ENCODE data around the gene ELF2. TPM values are rescaled to one million over a fixed set of nuclear protein-coding genes. Genes with fewer than 3 reads are reported as not detected.

The ELF2 gene
- total and polyA plus RNA-seq, 2 of the 8 experiments (the other 6 are each of a cell fraction or from before 2014, with no cell fraction given), result 21.1 to 44.3 TPM

GRCh38 chr4:139053909-139054308, 123.1 kb downstream of the ELF2 start:
- H3K4me1 ChIP-seq (replicated peaks in 1 of 4; ENCODE audit: control insufficient read depth in 3 of 4, insufficient read depth in 4 of 4, low read length in 3 of 4), result no peaks in the 10 kb centered on the region
- POLR2A ChIA-PET (ENCODE audit: partially characterized antibody), result interaction anchor here (1.0 to 1.1 kb wide), 3 partner anchors 9 to 33 kb away, joined by 3 to 4 read pairs (median 4); no protein-coding TSS in a partner anchor
- no peak overlapping the region for H2BK20ac ChIP-seq (ENCODE audit: low read length)
- no peak overlapping the region for H3K4ac ChIP-seq (replicated peaks; ENCODE audit: insufficient read length, low read depth, low read length)
- H4K91ac ChIP-seq (replicated peaks; ENCODE audit: insufficient read length, low read length), result no peak overlapping the region
- H3K23ac ChIP-seq (ENCODE audit: insufficient read length), result no peak overlapping the region
- H3K4me2 ChIP-seq (ENCODE audit: insufficient read depth in 1 of 2, low read depth in 2 of 2, low read length in 2 of 2), result no peak overlapping the region
- H3K9me3 ChIP-seq (ENCODE audit: insufficient read depth in 2 of 2, low read depth in 1 of 2, low read length in 1 of 2), result no peaks in the 10 kb centered on the region
- H3K56ac ChIP-seq (replicated peaks; ENCODE audit: insufficient read length, low read depth, low read length), result no peak overlapping the region
- no peak overlapping the region for H3K14ac ChIP-seq (ENCODE audit: insufficient read length)
- no peak overlapping the region for H4K5ac ChIP-seq (ENCODE audit: insufficient read length, low read depth, low read length)
- H3K9ac ChIP-seq (replicated peaks in 1 of 4; ENCODE audit: extremely low read depth in 1 of 4, low read depth in 3 of 4, low read length in 3 of 4), result no peak overlapping the region
- H3K4me3 ChIP-seq (ENCODE audit: extremely low read depth in 1 of 4, insufficient read depth in 2 of 4, low read depth in 3 of 4, low read length in 4 of 4), result no peak overlapping the region
- H2BK12ac ChIP-seq (ENCODE audit: low read depth, low read length), result no peak overlapping the region
- 87% methylated on average over 1 of the region's 1 CpG; no CpG with 5 or more reads in 1 of the 2 experiments for WGBS, 2 experiments (ENCODE audit: extremely low coverage in 1 of 2, insufficient coverage in 1 of 2, insufficient read length in 1 of 2, insufficient replicate concordance in 2 of 2, low coverage in 1 of 2, low lambda C conversion rate in 2 of 2, missing lambda C conversion rate in 1 of 2)
- H2BK15ac ChIP-seq (ENCODE audit: low read length), result no peak overlapping the region
- H3K18ac ChIP-seq (ENCODE audit: extremely low read depth, low read length), result no peak overlapping the region
- no peak for FAIRE-seq
- H3K79me2 ChIP-seq (ENCODE audit: control insufficient read depth in 1 of 2, insufficient read depth in 2 of 2, low read length in 2 of 2), result no peaks in the 10 kb centered on the region
- no peak overlapping the region for H2AFZ ChIP-seq (ENCODE audit: low read length)
- H4K8ac ChIP-seq (ENCODE audit: extremely low read depth, insufficient read depth, low read length), result no peak overlapping the region
- H2BK120ac ChIP-seq (replicated peaks; ENCODE audit: low read depth, low read length), result no peak overlapping the region
- no peak overlapping the region for H3K27ac ChIP-seq (ENCODE audit: low read depth, low read length)
- peaks cover 0 to 19% (median 7%) of the 10 kb centered on the region in 4 experiments; a peak in 6 of 8 replicates for H3K36me3 ChIP-seq (ENCODE audit: control insufficient read depth in 2 of 4, insufficient read depth in 4 of 4, low read length in 3 of 4)
- no peaks in the 10 kb centered on the region for H3K23me2 ChIP-seq (ENCODE audit: low read depth, low read length)
- no peak overlapping the region for H2AK5ac ChIP-seq (ENCODE audit: low read depth, low read length)
- no peak overlapping the region for H2BK5ac ChIP-seq (ENCODE audit: low read depth, low read length)
- peaks cover 3 to 6% of the 10 kb centered on the region in 2 experiments for H4K20me1 ChIP-seq (replicated peaks in 1 of 2; ENCODE audit: control insufficient read depth in 1 of 2, insufficient read depth in 2 of 2, low read length in 2 of 2)
- DNase-seq (ENCODE audit: low read depth in 1 of 2, low spot score in 2 of 2), result no peak
- H3K27me3 ChIP-seq (replicated peaks in 1 of 4; ENCODE audit: control insufficient read depth in 3 of 4, extremely low read depth in 1 of 4, insufficient read depth in 3 of 4, low read length in 3 of 4), result no peaks in the 10 kb centered on the region
- H3K79me1 ChIP-seq (ENCODE audit: low read depth, low read length), result no peaks in the 10 kb centered on the region
- CTCF ChIA-PET (ENCODE audit: partially characterized antibody), result interaction anchor here (0.9 to 6.3 kb wide), 4 partner anchors 8 to 330 kb away, joined by 3 to 33 read pairs (median 6); no protein-coding TSS in a partner anchor
- TF ChIP-seq CREB1 (IDR thresholded peaks at IDR 0.05), result no peak
- TF ChIP-seq RFX5 (IDR thresholded peaks at IDR 0.05; ENCODE audit: borderline replicate concordance, low read depth, low read length), result no peak
- TF ChIP-seq SP4 (IDR thresholded peaks at IDR 0.05; ENCODE audit: low read length), result no peak
- no peak for TF ChIP-seq NANOG (IDR thresholded peaks at IDR 0.05; ENCODE audit: insufficient read depth, low read depth, low read length, poor library complexity, severe bottlenecking)
- no peak for TF ChIP-seq SIX5 (IDR thresholded peaks at IDR 0.05; ENCODE audit: low read depth, low read length)
- TF ChIP-seq SUZ12 (IDR thresholded peaks at IDR 0.05; ENCODE audit: low read length), result no peak
- no peak for TF ChIP-seq RAD21 (IDR thresholded peaks at IDR 0.05 in 1 of 2, conservative IDR thresholded peaks at IDR 0.05 in 1 of 2; ENCODE audit: low read depth in 2 of 2, low read length in 2 of 2)
- no peak for TF ChIP-seq POU5F1 (IDR thresholded peaks at IDR 0.05; ENCODE audit: low read depth, low read length)
- no peak for TF ChIP-seq POLR2AphosphoS5 (IDR thresholded peaks at IDR 0.05; ENCODE audit: low read depth, low read length)
- TF ChIP-seq TCF12 (IDR thresholded peaks at IDR 0.05; ENCODE audit: low read depth, low read length), result no peak
- TF ChIP-seq CHD1 (IDR thresholded peaks at IDR 0.05; ENCODE audit: low read depth, low read length), result no peak
- no peak for TF ChIP-seq CBX5 (IDR thresholded peaks at IDR 0.05; ENCODE audit: low read depth, low read length)
- TF ChIP-seq, protein P1, sequence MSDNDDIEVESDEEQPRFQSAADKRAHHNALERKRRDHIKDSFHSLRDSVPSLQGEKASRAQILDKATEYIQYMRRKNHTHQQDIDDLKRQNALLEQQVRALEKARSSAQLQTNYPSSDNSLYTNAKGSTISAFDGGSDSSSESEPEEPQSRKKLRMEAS (IDR thresholded peaks at IDR 0.05), result no peak
- no peak for TF ChIP-seq JUN (IDR thresholded peaks at IDR 0.05; ENCODE audit: low read depth, low read length)
- no peak for TF ChIP-seq SIRT6 (IDR thresholded peaks at IDR 0.05; ENCODE audit: low read length)
